ENCODE results near the gene ZNF689. TPM values are rescaled to one million over a fixed set of nuclear protein-coding genes. Genes with fewer than 3 reads are reported as not detected.
"Not testable (repeated sequence)": the region's sequence is repeated elsewhere in the genome, so short reads cannot be mapped to it uniquely, and the experiment has no call there.

Gene ZNF689
- total RNA-seq, 2 experiments from 2014 or later: 10.7 to 11.5 TPM

DNA sequence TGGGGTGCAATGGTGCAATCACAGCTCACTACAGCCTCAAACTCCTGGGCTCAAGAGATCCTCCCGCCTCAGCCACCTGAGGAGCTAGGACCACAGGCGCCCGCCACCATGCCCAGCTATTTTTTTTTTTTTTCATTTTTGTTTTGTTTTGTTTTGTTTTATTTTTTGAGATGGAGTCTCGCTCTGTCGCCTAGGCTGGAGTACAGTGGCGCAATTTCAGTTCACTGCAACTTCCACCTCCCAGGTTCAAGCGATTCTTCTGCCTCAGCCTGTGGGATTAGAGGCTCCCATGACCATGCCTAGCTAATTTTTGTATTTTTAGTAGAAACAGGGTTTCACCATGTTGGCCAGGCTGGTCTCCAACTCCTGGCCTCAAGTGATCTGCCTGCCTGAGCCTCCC lies 22.3 kb upstream of the ZNF689 start:
- CTCF ChIA-PET: interaction anchor here (0.8 to 1.8 kb wide), 4 partner anchors 13 to 202 kb away, joined by 3 to 9 read pairs (median 5); partner anchors contain the start of genes DCTPP1 and PRR14
- H3K4me3 Mint-ChIP-seq; intact Hi-C loops (cut with micrococcal nuclease); H3K27ac Mint-ChIP-seq; H3K27me3 Mint-ChIP-seq (ENCODE audit: low read depth); DNase-seq; H3K9me3 Mint-ChIP-seq; H3K36me3 Mint-ChIP-seq (ENCODE audit: low read depth): not testable (repeated sequence)
- H3K4me1 Mint-ChIP-seq (ENCODE audit: low read depth): peaks cover 21% of the 10 kb centered on the region

DNA sequence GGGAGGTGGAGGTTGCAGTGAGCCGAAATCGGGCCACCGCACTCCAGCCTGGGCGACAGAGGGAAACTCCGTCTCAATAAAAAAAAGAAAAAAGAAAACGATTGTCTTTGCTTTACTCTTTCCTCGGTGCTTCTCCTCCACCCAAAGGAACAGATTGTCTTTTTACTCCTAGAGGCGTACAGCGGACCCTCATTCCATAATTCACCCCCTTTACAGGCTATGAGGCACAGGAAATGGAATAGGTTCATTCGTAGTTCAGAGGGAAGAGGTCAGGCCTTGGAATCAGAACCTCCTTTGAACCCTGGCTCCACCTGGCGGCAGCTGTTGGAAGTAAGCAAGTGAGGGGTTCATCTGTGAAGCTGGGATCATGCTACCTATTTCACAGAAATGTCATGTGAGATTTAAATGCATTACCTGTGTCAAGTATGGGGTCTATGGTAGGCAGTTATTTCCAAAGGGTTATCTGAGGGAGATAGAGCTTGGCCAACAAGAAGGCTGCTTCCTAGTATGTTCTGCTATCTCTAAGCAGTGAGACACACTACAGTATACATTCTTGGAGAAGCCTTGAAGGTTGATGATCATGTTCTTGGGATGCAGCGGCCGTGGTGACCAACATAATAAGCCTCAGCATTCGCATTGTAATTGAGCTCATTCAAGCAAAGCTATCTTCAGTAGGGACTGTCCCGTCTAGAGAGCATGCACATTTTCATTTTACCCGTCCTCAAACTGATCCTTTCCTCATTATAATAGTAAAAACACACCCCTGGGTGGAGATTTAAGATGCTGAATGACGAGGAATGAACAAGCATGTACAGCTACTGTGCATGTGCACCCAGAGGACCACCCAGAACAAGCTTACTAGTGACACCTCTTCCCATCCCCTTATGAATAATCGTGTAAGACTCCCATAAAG lies 18.7 kb upstream of the ZNF689 start:
- no peaks in the 10 kb centered on the region for H3K9me3 Mint-ChIP-seq
- DNase-seq: peak; percentile 97
- intact Hi-C loops (cut with micrococcal nuclease): loop anchor here (1.0 kb wide), 1 partner anchor 199 kb away; the partner anchor contains the start of gene DCTPP1
- CTCF ChIA-PET: interaction anchor here (0.6 to 7.8 kb wide), 29 partner anchors 9 to 514 kb away, joined by 3 to 51 read pairs (median 4); partner anchors contain the start of genes CD2BP2, DCTPP1, PRR14 and ZNF689
- H3K27me3 Mint-ChIP-seq (ENCODE audit: low read depth): no peaks in the 10 kb centered on the region
- no peaks in the 10 kb centered on the region for H3K36me3 Mint-ChIP-seq (ENCODE audit: low read depth)
- peaks cover 8% of the 10 kb centered on the region for H3K4me1 Mint-ChIP-seq (ENCODE audit: low read depth)
- peak overlapping the region; percentile 55 for H3K4me3 Mint-ChIP-seq
- H3K27ac Mint-ChIP-seq: peak overlapping the region; percentile 82

DNA sequence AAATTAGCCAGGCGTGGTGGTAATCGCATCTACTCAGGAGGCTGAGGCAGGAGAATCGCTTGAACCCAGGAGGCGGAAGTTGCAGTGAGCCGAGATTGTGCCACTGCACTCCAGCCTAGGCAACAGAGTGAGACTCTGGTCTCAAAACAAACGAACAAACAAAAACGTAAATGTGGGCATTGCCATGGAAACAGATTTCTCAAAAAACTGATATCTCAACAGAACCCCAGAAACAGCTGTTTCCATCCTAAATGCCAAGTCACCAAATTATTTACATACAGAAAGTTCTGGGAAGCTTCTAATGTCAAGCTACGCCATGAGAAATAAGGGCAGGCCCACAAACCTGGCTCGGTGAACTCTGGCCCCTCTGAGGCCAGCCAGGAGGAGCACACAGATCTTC lies 16.0 kb upstream of the ZNF689 start:
- intact Hi-C loops (cut with micrococcal nuclease): no loop called here
- H3K4me1 Mint-ChIP-seq (ENCODE audit: low read depth): peaks cover 6% of the 10 kb centered on the region
- DNase-seq: no peak
- H3K36me3 Mint-ChIP-seq (ENCODE audit: low read depth): no peaks in the 10 kb centered on the region
- no peak overlapping the region for H3K4me3 Mint-ChIP-seq
- CTCF ChIA-PET: interaction anchor here (7.8 kb wide), 1 partner anchor 11 kb away, joined by 51 read pairs; no protein-coding TSS in a partner anchor
- no peaks in the 10 kb centered on the region for H3K27me3 Mint-ChIP-seq (ENCODE audit: low read depth)
- no peak overlapping the region for H3K27ac Mint-ChIP-seq
- no peaks in the 10 kb centered on the region for H3K9me3 Mint-ChIP-seq

DNA sequence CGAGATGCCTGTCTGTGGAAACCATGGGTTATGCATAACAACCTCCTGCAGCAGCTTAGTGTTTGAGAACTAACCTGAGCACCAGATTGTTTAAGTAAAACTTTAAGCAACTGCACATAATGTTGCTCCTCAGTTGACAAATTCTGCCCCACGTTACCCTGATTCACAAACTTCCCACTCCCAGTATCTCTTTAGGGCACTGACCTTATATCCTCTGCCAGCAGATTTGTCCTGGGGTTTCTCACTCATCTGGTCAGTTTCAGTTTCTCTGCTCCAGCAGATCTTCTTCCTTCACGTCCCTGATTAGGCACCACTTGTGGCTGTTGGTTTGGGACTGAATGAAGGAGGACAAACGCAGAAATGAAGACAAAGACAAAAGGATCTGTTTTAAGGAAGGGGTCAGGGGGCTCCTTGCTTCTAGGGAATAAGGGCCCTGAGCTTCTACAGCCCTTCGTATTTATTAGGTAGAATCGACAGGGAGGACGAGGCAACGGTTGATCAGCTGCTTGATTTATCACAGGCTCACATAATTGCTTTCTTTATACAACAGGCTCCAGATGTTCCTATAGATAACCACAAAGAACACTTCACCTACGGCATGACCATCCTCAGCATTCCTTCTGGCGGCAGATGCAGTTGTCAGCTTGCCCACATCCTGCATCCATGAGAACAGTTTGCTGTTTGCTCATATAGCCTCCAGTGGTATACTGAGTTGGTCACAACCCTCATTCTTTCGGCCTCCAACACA lies 13.5 kb upstream of the ZNF689 start:
- Mint-ChIP-seq H3K4me3 (no peak overlapping the region), H3K9me3 (no peaks in the 10 kb centered on the region), H3K36me3 (ENCODE audit: low read depth) (no peaks in the 10 kb centered on the region), H3K27me3 (ENCODE audit: low read depth) (no peaks in the 10 kb centered on the region), H3K4me1 (ENCODE audit: low read depth) (peaks cover 5% of the 10 kb centered on the region), H3K27ac (no peak overlapping the region)
- no peak for DNase-seq
- intact Hi-C loops (cut with micrococcal nuclease): no loop called here
- CTCF ChIA-PET: interaction anchor here (1.3 to 7.8 kb wide), 2 partner anchors 8 to 25 kb away, joined by 3 to 51 read pairs; no protein-coding TSS in a partner anchor

DNA sequence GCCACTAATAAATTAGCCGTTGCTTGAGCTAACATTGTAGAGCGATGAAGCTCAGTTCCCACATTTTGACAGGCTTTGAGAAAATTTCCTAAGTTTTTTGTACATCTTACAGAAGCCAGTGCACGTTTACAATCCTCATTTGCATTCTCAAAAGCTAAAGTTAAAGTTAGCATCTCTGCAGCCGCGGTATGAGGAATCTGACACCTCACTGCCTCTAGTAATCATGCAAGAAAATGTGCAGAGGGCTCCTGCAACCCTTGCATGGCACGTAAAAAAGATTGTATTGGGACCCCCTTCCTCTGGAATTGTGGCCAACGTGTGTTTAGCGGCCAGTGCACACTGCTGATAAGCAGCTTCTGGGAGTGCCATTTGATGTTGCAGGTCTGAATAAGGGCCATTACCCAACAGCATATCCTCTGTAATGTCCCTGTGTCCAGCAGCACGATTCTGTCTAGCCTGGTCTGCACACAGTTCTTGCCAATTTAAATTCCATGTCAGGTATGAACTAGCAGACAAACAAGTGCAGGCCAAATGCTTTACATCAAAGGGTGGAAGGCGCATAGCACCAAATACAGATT lies 12.4 kb upstream of the ZNF689 start:
- Mint-ChIP-seq H3K27ac (no peak overlapping the region), H3K9me3 (no peaks in the 10 kb centered on the region), H3K36me3 (ENCODE audit: low read depth) (no peaks in the 10 kb centered on the region), H3K4me1 (ENCODE audit: low read depth) (no peaks in the 10 kb centered on the region), H3K4me3 (no peak overlapping the region), H3K27me3 (ENCODE audit: low read depth) (no peaks in the 10 kb centered on the region)
- no peak for DNase-seq
- intact Hi-C loops (cut with micrococcal nuclease): no loop called here
- CTCF ChIA-PET: no interaction called here

DNA sequence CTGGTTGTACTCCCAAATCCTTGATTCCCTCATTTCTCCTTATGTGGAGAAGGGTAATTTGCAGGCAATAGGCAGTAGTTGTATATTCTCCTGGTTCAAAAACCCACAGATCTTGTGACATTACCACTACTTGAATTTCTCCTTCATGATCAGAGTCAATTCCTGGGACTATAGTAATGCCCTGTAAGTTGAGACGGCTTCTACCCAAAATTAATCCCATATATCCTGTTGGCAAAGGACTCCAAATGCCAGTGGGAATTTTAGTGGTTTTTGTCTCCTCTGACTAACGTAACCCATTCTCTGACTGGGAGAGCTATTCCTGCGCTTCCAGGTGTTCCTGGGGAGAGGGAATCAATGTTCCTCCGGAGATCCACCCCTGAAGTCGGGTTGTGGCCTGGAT lies 11.6 kb upstream of the ZNF689 start:
- Mint-ChIP-seq H3K27ac (no peak overlapping the region), H3K36me3 (ENCODE audit: low read depth) (no peaks in the 10 kb centered on the region), H3K9me3 (no peaks in the 10 kb centered on the region), H3K27me3 (ENCODE audit: low read depth) (no peaks in the 10 kb centered on the region), H3K4me3 (no peak overlapping the region), H3K4me1 (ENCODE audit: low read depth) (no peaks in the 10 kb centered on the region)
- intact Hi-C loops (cut with micrococcal nuclease): no loop called here
- no peak for DNase-seq
- CTCF ChIA-PET: interaction anchor here (1.1 to 3.6 kb wide), 2 partner anchors 7 to 192 kb away, joined by 4 to 18 read pairs; partner anchors contain the start of gene DCTPP1

DNA sequence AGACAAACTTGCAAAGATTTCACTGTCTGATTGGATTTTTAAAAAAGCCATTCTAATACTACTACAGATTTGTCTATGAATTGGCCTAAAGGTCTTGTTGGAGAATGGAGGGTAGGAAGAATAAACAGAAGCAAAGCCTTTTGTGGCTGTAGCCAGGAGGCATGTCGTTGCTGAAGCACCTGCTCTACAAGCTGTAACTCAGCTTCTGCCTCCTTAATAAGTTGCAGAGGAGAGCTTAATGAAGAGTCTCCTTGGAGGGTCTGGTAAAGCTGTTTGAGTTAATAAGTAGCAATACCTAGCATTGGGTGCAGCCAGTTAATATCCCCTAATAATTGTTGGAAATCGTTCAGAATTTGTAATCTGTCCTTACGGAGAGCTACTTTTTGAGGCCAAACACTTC lies 10.0 kb upstream of the ZNF689 start:
- DNase-seq: no peak
- CTCF ChIA-PET: interaction anchor here (0.6 to 3.6 kb wide), 6 partner anchors 8 to 190 kb away, joined by 3 to 18 read pairs (median 4); partner anchors contain the start of gene DCTPP1
- H3K27me3 Mint-ChIP-seq (ENCODE audit: low read depth): no peaks in the 10 kb centered on the region
- H3K4me3 Mint-ChIP-seq: no peak overlapping the region
- H3K36me3 Mint-ChIP-seq (ENCODE audit: low read depth): no peaks in the 10 kb centered on the region
- no peaks in the 10 kb centered on the region for H3K9me3 Mint-ChIP-seq
- H3K27ac Mint-ChIP-seq: no peak overlapping the region
- no peaks in the 10 kb centered on the region for H3K4me1 Mint-ChIP-seq (ENCODE audit: low read depth)
- intact Hi-C loops (cut with micrococcal nuclease): no loop called here

DNA sequence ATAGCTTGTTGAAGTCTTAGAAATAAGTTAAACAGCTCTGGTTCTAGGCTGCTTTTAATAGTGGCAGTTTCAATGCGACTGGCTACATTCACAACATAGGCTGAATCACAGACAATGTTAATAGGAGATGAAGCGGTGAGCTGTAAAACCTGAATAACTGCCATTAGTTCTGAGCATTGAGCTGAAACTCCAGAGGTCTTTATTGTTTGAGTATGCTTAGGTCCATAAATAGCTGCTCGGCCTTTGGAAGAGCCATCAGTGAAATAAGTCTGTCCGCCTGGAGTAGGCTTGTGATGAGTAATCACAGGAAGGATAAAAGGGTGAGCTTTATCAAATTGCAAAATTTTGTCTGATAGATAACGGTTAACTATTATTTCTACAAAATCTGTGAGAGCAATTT lies 9.4 kb upstream of the ZNF689 start:
- Mint-ChIP-seq H3K4me1 (ENCODE audit: low read depth) (no peaks in the 10 kb centered on the region), H3K27me3 (ENCODE audit: low read depth) (no peaks in the 10 kb centered on the region), H3K27ac (no peak overlapping the region), H3K9me3 (no peaks in the 10 kb centered on the region), H3K36me3 (ENCODE audit: low read depth) (no peaks in the 10 kb centered on the region), H3K4me3 (no peak overlapping the region)
- CTCF ChIA-PET: interaction anchor here (0.7 to 3.6 kb wide), 7 partner anchors 9 to 205 kb away, joined by 3 to 18 read pairs (median 3); partner anchors contain the start of genes DCTPP1 and PRR14
- intact Hi-C loops (cut with micrococcal nuclease): no loop called here
- no peak for DNase-seq

DNA sequence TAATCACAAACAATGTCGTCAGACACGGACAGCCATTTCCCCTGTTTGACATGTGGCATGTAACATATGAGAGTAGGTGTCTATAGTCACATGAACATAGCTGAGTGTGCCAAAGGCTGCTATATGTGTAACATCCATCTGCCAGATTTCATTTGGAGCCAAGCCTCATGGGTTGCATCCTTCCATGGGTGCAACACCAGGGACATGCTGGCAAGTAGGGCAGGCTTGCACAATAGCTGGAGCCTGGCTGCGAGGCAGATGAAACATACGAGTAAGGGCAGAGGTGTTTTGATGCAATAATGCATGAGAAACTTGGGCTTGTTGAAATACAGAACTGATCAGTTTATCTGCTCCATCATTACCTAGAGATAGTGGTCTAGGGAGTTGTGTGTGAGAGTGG lies 9.0 kb upstream of the ZNF689 start:
- Mint-ChIP-seq H3K27me3 (ENCODE audit: low read depth) (no peaks in the 10 kb centered on the region), H3K27ac (no peak overlapping the region), H3K9me3 (no peaks in the 10 kb centered on the region), H3K4me1 (ENCODE audit: low read depth) (no peaks in the 10 kb centered on the region), H3K36me3 (ENCODE audit: low read depth) (no peaks in the 10 kb centered on the region), H3K4me3 (no peak overlapping the region)
- CTCF ChIA-PET: interaction anchor here (0.7 to 3.6 kb wide), 6 partner anchors 10 to 204 kb away, joined by 3 to 18 read pairs (median 3); partner anchors contain the start of genes DCTPP1 and PRR14
- DNase-seq: no peak
- intact Hi-C loops (cut with micrococcal nuclease): no loop called here

DNA sequence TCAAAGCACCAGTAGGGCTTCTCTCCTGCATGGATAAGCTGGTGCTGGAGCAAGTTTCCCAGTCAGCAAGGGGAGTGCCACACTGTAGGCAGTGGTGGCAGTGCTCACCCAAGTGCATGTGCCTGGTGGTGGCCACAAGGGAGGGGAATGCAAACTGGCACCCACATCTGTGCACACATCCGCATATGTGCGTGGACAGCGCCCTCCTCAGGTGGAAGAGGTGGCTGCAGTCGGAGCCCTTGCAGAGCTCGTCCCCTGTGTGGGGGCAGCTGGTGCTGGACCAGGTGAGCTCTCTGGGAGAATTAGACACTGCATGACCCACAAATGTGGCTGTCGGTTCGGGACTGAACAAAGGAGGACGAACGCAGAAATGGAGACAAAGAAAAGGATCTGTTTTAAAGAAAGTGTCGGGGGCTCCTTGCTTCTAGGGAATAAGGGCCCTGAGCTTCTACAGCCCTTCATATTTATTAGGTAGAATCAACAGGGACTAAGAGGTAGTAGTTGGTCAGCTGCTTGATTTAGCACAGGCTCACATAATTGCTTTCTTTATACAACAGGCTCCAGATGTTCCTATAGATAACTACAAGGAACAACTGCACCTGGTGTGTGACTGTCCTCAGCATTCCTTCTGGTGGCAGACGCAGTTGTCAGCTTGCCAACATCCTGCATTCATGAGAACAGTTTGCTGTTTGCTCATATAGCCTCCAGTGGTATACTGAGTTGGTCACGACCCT lies 5.3 kb upstream of the ZNF689 start:
- H3K27ac Mint-ChIP-seq: no peak overlapping the region
- intact Hi-C loops (cut with micrococcal nuclease): loop anchor here (1.0 kb wide), 1 partner anchor 185 kb away; the partner anchor contains the start of gene DCTPP1
- H3K4me3 Mint-ChIP-seq: no peak overlapping the region

More for the DNA sequence above, 5.3 kb upstream of the ZNF689 start:
- Mint-ChIP-seq H3K9me3 (no peaks in the 10 kb centered on the region), H3K27me3 (ENCODE audit: low read depth) (no peaks in the 10 kb centered on the region), H3K36me3 (ENCODE audit: low read depth) (no peaks in the 10 kb centered on the region), H3K4me1 (ENCODE audit: low read depth) (peaks cover 3% of the 10 kb centered on the region)
- CTCF ChIA-PET: interaction anchor here (0.6 to 4.8 kb wide), 33 partner anchors 12 to 247 kb away, joined by 3 to 51 read pairs (median 4); partner anchors contain the start of genes DCTPP1, PRR14, ZNF764 and ZNF785
- DNase-seq: peak; percentile 91
